CD14-positive monocyte (primary cell): ENCODE measurements around the gene CHIC1. TPM values are rescaled to one million over a fixed set of nuclear protein-coding genes. Genes with fewer than 3 reads are reported as not detected.

Experiments used
- DNase-seq, 3 donors: peaks; one replicate each; pipeline ENCODE4 v3.0.0-alpha.2; 2011 to 2022
- H2AFZ ChIP-seq: 2 replicates; pipeline ENCODE4 v1.6.0; 2012; ENCODE audit warnings: mild to moderate bottlenecking, low read depth, low read length, inconsistent platforms; ENCODE audit not compliant: insufficient read depth, poor library complexity, severe bottlenecking
- H3K27ac ChIP-seq, 2 donors: 1 replicate in 1 of 2; 2 replicates in 1 of 2; pipeline ENCODE4 v1.5.1; 2012 to 2013; ENCODE audit warnings: low read length in 2 of 2, control low read depth in 1 of 2, inconsistent platforms in 1 of 2, low read depth in 1 of 2, mild to moderate bottlenecking in 1 of 2
- H3K27me3 ChIP-seq, 2 donors: one replicate each; pipeline versions ENCODE4 v1.6.0 to v1.6.1; 2011 to 2013; ENCODE audit warnings: low read length in 2 of 2; ENCODE audit not compliant: control insufficient read depth in 2 of 2, insufficient read depth in 2 of 2
- H3K36me3 ChIP-seq, 2 donors: replicated peaks in 1 of 2; 1 replicate in 1 of 2; 2 replicates in 1 of 2; pipeline versions ENCODE4 v1.5.1 to v1.6.1; 2012 to 2013; ENCODE audit warnings: low read length in 2 of 2, control low read depth in 1 of 2, inconsistent platforms in 1 of 2, mild to moderate bottlenecking in 1 of 2; ENCODE audit not compliant: insufficient read depth in 2 of 2, control insufficient read depth in 1 of 2
- H3K4me1 ChIP-seq, 2 donors: 1 replicate in 1 of 2; 2 replicates in 1 of 2; pipeline versions ENCODE4 v1.5.1 to v1.6.1; 2012 to 2013; ENCODE audit warnings: low read length in 2 of 2, control low read depth in 1 of 2, inconsistent platforms in 1 of 2, mild to moderate bottlenecking in 1 of 2, moderate library complexity in 1 of 2; ENCODE audit not compliant: insufficient read depth in 2 of 2, control insufficient read depth in 1 of 2
- H3K4me2 ChIP-seq: replicated peaks from 2 replicates; pipeline ENCODE3; 2012; ENCODE audit warnings: low read length, moderate library complexity, mild to moderate bottlenecking; ENCODE audit not compliant: poor library complexity, severe bottlenecking; ENCODE audit errors: extremely low read depth
- H3K4me3 ChIP-seq, 3 experiments: fragments of 200-600 bp in 1 of 3; sonication (generic) in 1 of 3; replicated peaks in 1 of 3; 1 replicate in 2 of 3; 2 replicates in 1 of 3; pipeline ENCODE4 v1.5.1; 2011 to 2013; ENCODE audit warnings: low read length in 3 of 3, mild to moderate bottlenecking in 3 of 3, control low read depth in 2 of 3, low read depth in 2 of 3, inconsistent platforms in 1 of 3, moderate library complexity in 1 of 3
- H3K79me2 ChIP-seq: 2 replicates; pipeline ENCODE4 v1.6.0; 2012; ENCODE audit warnings: mild to moderate bottlenecking, control low read depth, inconsistent platforms, low read length, moderate library complexity; ENCODE audit not compliant: insufficient read depth
- H3K9ac ChIP-seq: 2 replicates; pipeline ENCODE4 v1.6.0; 2017; ENCODE audit warnings: low read length, mild to moderate bottlenecking; ENCODE audit not compliant: insufficient read depth, poor library complexity, severe bottlenecking
- H3K9me3 ChIP-seq, 2 donors: replicated peaks in 1 of 2; 1 replicate in 1 of 2; 2 replicates in 1 of 2; pipeline versions ENCODE4 v1.5.1 to v1.6.1; 2012 to 2013; ENCODE audit warnings: low read length in 2 of 2, control low read depth in 1 of 2; ENCODE audit not compliant: control insufficient read depth in 1 of 2, insufficient read depth in 1 of 2
- H4K20me1 ChIP-seq: 2 replicates; pipeline ENCODE4 v1.6.0; 2012; ENCODE audit warnings: mild to moderate bottlenecking, low read length, control low read depth, moderate library complexity; ENCODE audit not compliant: insufficient read depth
- H3K27ac Mint-ChIP-seq, 7 donors: one replicate each; pipeline ENCODE4 v1.8.0; 2020; ENCODE audit warnings: mild to moderate bottlenecking in 7 of 7, mixed read lengths in 7 of 7, moderate library complexity in 6 of 7, inconsistent platforms in 2 of 7
- H3K27me3 Mint-ChIP-seq, 3 donors: one replicate each; pipeline ENCODE4 v1.8.0; 2021 to 2022; ENCODE audit warnings: low read depth in 3 of 3, mild to moderate bottlenecking in 3 of 3, mixed read lengths in 3 of 3, moderate library complexity in 3 of 3, inconsistent platforms in 1 of 3
- H3K36me3 Mint-ChIP-seq, 2 donors: one replicate each; pipeline ENCODE4 v1.8.0; 2020; ENCODE audit warnings: mixed read lengths in 2 of 2, inconsistent platforms in 1 of 2, mild to moderate bottlenecking in 1 of 2
- H3K4me1 Mint-ChIP-seq: one replicate; pipeline ENCODE4 v1.8.0; 2020; ENCODE audit warnings: mild to moderate bottlenecking, mixed read lengths
- H3K4me3 Mint-ChIP-seq, 2 donors: one replicate each; pipeline ENCODE4 v1.8.0; 2020; ENCODE audit warnings: mild to moderate bottlenecking in 2 of 2, mixed read lengths in 2 of 2, moderate library complexity in 1 of 2
- H3K9me3 Mint-ChIP-seq, 7 donors: one replicate each; pipeline ENCODE4 v1.8.0; 2020 to 2022; ENCODE audit warnings: mixed read lengths in 7 of 7, mild to moderate bottlenecking in 6 of 7, moderate library complexity in 6 of 7, inconsistent platforms in 2 of 7
- WGBS: methylation state at CpG from one replicate; pipeline ENCODE4 v1.1.5; 2013; ENCODE audit warnings: missing lambda C conversion rate; ENCODE audit not compliant: insufficient coverage; 5-methylcytosine and 5-hydroxymethylcytosine counted together
- intact Hi-C, 2 donors: fragments of 100-400 bp; cut with micrococcal nuclease; formaldehyde crosslinking; loops; one replicate each; pipeline versions ENCODE4 v1.15.0 to v1.15.1; 2023
- polyA plus RNA-seq, 3 donors: library from polyadenylated mRNA; depleted of rRNA in 1 of 3; unstranded in 2 of 3; stranded (reverse) in 1 of 3; fragments of 300-500 nt in 2 of 3; fragments of >200 nt in 1 of 3; fragmentation: Illumina TruSeq in 2 of 3; gene quantifications; 1 replicate in 2 of 3; 2 replicates in 1 of 3; pipeline ENCODE4 v1.2.3, GENCODE V29; 2012 to 2021
- TF ChIP-seq, protein P1 (sequence below): fragments of 200-600 bp; IDR thresholded peaks from one replicate; pipeline ENCODE4 v1.8.0; 2022; ENCODE audit warnings: antibody characterized with exemption, mild to moderate bottlenecking

Gene CHIC1
- polyA plus RNA-seq, 3 donors = 0.21 to 0.51 (median 0.28) TPM

DNA sequence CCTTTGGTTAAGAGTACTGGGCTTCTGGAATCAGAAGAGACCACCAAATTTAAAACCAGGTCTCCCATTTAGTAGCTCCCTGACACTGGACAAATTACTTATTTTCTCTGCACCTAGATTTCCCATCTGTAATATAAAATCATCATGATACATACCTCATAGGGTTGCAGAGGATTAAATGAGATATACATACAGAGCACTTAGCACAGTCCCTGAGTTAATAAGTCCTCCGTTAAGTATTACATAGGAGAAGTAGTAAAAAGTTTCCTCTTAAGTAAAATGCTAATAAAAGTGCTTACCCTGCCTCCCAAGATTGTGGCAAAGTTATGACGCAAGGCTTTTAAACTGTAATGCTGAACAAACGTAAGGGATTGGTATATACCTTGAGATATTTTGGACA is 539 bp upstream of the CHIC1 start:
- H3K36me3 ChIP-seq = no peaks in the 10 kb centered on the region
- H4K20me1 ChIP-seq = no peaks in the 10 kb centered on the region
- Mint-ChIP-seq H3K9me3 (peaks cover 0 to 2% (median 0%) of the 10 kb centered on the region in 7 donors), H3K4me1 (peaks cover 17% of the 10 kb centered on the region), H3K36me3 (no peaks in the 10 kb centered on the region), H3K27ac (no peak overlapping the region), H3K4me3 (peak overlapping the region; percentile 92 to 100), H3K27me3 (peaks cover 0 to 6% (median 3%) of the 10 kb centered on the region in 3 donors)
- peak overlapping the region; percentile 71 for H3K4me2 ChIP-seq
- H3K4me1 ChIP-seq = peaks cover 0 to 13% of the 10 kb centered on the region in 2 donors
- WGBS = no CpG with 5 or more reads among the region's 3 CpGs
- peak overlapping the region; percentile 47 to 82 (median 80) for H3K4me3 ChIP-seq
- peak overlapping the region; percentile 27 for H3K9ac ChIP-seq
- TF ChIP-seq, protein P1, sequence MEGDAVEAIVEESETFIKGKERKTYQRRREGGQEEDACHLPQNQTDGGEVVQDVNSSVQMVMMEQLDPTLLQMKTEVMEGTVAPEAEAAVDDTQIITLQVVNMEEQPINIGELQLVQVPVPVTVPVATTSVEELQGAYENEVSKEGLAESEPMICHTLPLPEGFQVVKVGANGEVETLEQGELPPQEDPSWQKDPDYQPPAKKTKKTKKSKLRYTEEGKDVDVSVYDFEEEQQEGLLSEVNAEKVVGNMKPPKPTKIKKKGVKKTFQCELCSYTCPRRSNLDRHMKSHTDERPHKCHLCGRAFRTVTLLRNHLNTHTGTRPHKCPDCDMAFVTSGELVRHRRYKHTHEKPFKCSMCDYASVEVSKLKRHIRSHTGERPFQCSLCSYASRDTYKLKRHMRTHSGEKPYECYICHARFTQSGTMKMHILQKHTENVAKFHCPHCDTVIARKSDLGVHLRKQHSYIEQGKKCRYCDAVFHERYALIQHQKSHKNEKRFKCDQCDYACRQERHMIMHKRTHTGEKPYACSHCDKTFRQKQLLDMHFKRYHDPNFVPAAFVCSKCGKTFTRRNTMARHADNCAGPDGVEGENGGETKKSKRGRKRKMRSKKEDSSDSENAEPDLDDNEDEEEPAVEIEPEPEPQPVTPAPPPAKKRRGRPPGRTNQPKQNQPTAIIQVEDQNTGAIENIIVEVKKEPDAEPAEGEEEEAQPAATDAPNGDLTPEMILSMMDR = no peak
- H3K27ac ChIP-seq = peak overlapping the region in 1 of 2 donors; percentile 45
- DNase-seq = no peak
- H2AFZ ChIP-seq = peak overlapping the region; percentile 76
- H3K79me2 ChIP-seq = no peaks in the 10 kb centered on the region
- H3K27me3 ChIP-seq = no peaks in the 10 kb centered on the region
- intact Hi-C loops = no loop called here
- H3K9me3 ChIP-seq = no peaks in the 10 kb centered on the region

DNA sequence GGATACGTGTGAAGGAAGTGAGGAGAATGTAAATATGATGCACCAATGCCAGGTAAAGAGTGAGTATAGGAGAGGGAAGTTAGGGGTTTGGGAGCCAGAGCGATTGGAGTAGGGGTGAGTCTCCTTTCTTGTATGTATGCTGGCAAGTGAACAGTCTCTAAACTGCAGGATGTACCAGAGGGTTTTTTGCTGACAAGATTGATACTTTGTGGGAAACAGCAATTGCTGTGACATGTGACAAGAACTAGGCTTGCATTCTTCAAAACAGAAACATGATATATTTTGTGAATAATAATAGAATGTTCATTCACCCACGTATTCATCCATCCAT is 706 bp downstream of the CHIC1 start:
- no peak for DNase-seq
- Histone ChIP-seq H3K36me3 (no peaks in the 10 kb centered on the region), H2AFZ (peak overlapping the region; percentile 76), H3K4me2 (peak overlapping the region; percentile 71), H3K4me3 (peak overlapping the region; percentile 47 to 82 (median 80)), H4K20me1 (no peaks in the 10 kb centered on the region), H3K9ac (peak overlapping the region; percentile 54), H3K9me3 (no peaks in the 10 kb centered on the region), H3K4me1 (peaks cover 0 to 13% of the 10 kb centered on the region in 2 donors), H3K27ac (no peak overlapping the region), H3K79me2 (no peaks in the 10 kb centered on the region), H3K27me3 (no peaks in the 10 kb centered on the region)
- 0% methylated on average over 2 of the region's 3 CpGs for WGBS
- peak overlapping the region in 3 of 7 donors; percentile 76 to 91 (median 88) for H3K27ac Mint-ChIP-seq
- intact Hi-C loops = no loop called here
- TF ChIP-seq, protein P1 = no peak
- H3K9me3 Mint-ChIP-seq = peaks cover 0 to 2% (median 0%) of the 10 kb centered on the region in 7 donors
- peaks cover 17% of the 10 kb centered on the region for H3K4me1 Mint-ChIP-seq
- H3K27me3 Mint-ChIP-seq = peaks cover 0 to 6% (median 3%) of the 10 kb centered on the region in 3 donors
- peak overlapping the region; percentile 92 to 100 for H3K4me3 Mint-ChIP-seq
- no peaks in the 10 kb centered on the region for H3K36me3 Mint-ChIP-seq
